ENCODE measurements around the gene GDPD3.

GRCh38 chr16:30096862-30097563 is 16.3 kb downstream of the GDPD3 start:
- TF ChIP-seq TAF1 (IDR thresholded peaks at IDR 0.05; ENCODE audit: borderline replicate concordance, low read depth, low read length) (no peak), POLR2A (IDR thresholded peaks at IDR 0.05; ENCODE audit: low read depth, low read length) (no peak)

All from GM12892 (cell line).